Heart right ventricle (tissue), 16 donors: ENCODE measurements around the gene FAM47E. TPM values are rescaled to one million over a fixed set of nuclear protein-coding genes. Genes with fewer than 3 reads are reported as not detected.

Source experiments
- ATAC-seq, 8 donors: fragments of 200-7000 bp; cut with Tn5 transposase; one replicate each; pipeline ENCODE4 v1.9.1; 2020; ENCODE audit warnings: mild to moderate bottlenecking in 8 of 8, moderate library complexity in 8 of 8, moderate number of reproducible peaks in 1 of 8
- DNase-seq, 2 donors: peaks; one replicate each; pipeline ENCODE4 v3.0.0-alpha.2; 2020
- H3K27ac ChIP-seq, 10 donors: fragments of 200-600 bp; sonication (generic) in 2 of 10; one replicate each; pipeline versions ENCODE4 v1.5.0 to v1.8.0; 2020 to 2022; ENCODE audit warnings: mild to moderate bottlenecking in 3 of 10
- H3K27me3 ChIP-seq, 7 donors: fragments of 200-600 bp; one replicate each; pipeline ENCODE4 v1.8.0; 2021 to 2022; ENCODE audit warnings: mild to moderate bottlenecking in 2 of 7
- H3K36me3 ChIP-seq, 9 donors: fragments of 200-600 bp; sonication (generic) in 1 of 9; one replicate each; pipeline versions ENCODE4 v1.5.0 to v1.8.0; 2020 to 2022; ENCODE audit warnings: mild to moderate bottlenecking in 2 of 9
- H3K4me1 ChIP-seq, 9 donors: fragments of 200-600 bp; sonication (generic) in 1 of 9; one replicate each; pipeline versions ENCODE4 v1.5.0 to v1.8.0; 2020 to 2022; ENCODE audit warnings: mild to moderate bottlenecking in 4 of 9
- H3K4me3 ChIP-seq, 10 donors: fragments of 200-600 bp; sonication (generic) in 2 of 10; one replicate each; pipeline versions ENCODE4 v1.5.0 to v1.8.0; 2020 to 2022; ENCODE audit warnings: mild to moderate bottlenecking in 7 of 10, moderate library complexity in 2 of 10
- H3K9me3 ChIP-seq, 11 donors: fragments of 200-600 bp in 10 of 11; sonication (generic) in 2 of 11; one replicate each; pipeline versions ENCODE4 v1.5.0 to v1.8.0; 2013 to 2022; ENCODE audit warnings: mild to moderate bottlenecking in 2 of 11, control low read depth in 1 of 11, moderate library complexity in 1 of 11
- CTCF ChIP-seq, 9 donors: fragments of 200-600 bp; sonication (generic) in 2 of 9; IDR thresholded peaks; one replicate each; pipeline versions ENCODE4 v1.5.0 to v1.8.0; 2021 to 2022; ENCODE audit warnings: antibody characterized with exemption in 9 of 9, mild to moderate bottlenecking in 5 of 9, moderate library complexity in 1 of 9
- WGBS, 2 donors: extraction: QIAGEN DNeasy Blood & Tissue Kit; methylation state at CpG; one replicate each; pipeline ENCODE4 v1.1.7; 2013; ENCODE audit warnings: inconsistent platforms in 1 of 2; 5-methylcytosine and 5-hydroxymethylcytosine counted together
- intact Hi-C, 10 donors: fragments of 100-400 bp; cut with DNase I; formaldehyde crosslinking; loops; one replicate each; pipeline versions ENCODE4 v1.11.1 to v1.14.2; 2022
- polyA plus RNA-seq, 2 donors: library from polyadenylated mRNA; stranded (reverse); fragments of 200-250 nt; gene quantifications; one replicate each; pipeline ENCODE4 v1.2.3, GENCODE V29; 2013
- total RNA-seq, 10 donors: library from RNA; stranded (reverse); fragmentation: NEBNext Ultra II Directional in 3 of 10; extraction: Animal tissue kit (Norgen Biotek cat#: 25700) in 3 of 10; gene quantifications; one replicate each; pipeline versions ENCODE4 v1.2.1 to v1.2.4, GENCODE V29; 2021 to 2023
- donor health status: Arrhythmogenic right ventricular cardiomyopathy.
- donor health status: ischemic (EF 13 %, LVEDD 7.1; RV severe dilation, severe dysfunction).
- donor health status: healthy with polysubstance abuse.
- donor health status: DM: no; HTN: yes; CAD: no.
- donor health status: DM: no; HTN: no; CAD: no.
- donor health status: ischemic (EF 25% LVEDD 6.9; RV normal size, moderate dysfunction).
- donor health status: ischemic (EF 25% LVEDD 5.7; RV mildly dilated, moderate dysfunction).
- donor health status: healthy.
- donor health status: DM: yes; HTN: yes; CAD: no.
- donor health status: Ischemic cardiomyopathy.
- donor health status: ischemic (EF 35%, LVEDD 5.7; RV mildly dilated, moderate dysfunction).
- donor health status: nonischemic (EF 11% LVEDD 7.7; RV severe dilation, severe dysfunction).
- donor health status: DM: yes; HTN: yes; CAD: no.
- donor health status: PGD.
- donor health status: ischemic (EF 29% LVEDD 5.4; RV normal size, mild dysfunction).
- donor health status: nonischemic (EF 23%, LVEDD 6.1; RV moderate dilation, normal function).

FAM47E gene
- total and polyA plus RNA-seq, 12 donors = 0.68 to 6.3 (median 3.1) TPM

- Histone ChIP-seq H3K27ac (peak overlapping the region in 1 of 10 donors; percentile 19), H3K27me3 (no peaks in the 10 kb centered on the region), H3K9me3 (peaks cover 0 to 6% (median 0%) of the 10 kb centered on the region in 11 donors), H3K36me3 (no peaks in the 10 kb centered on the region), H3K4me3 (peak overlapping the region in 1 of 10 donors; percentile 48), H3K4me1 (peaks cover 0 to 5% (median 0%) of the 10 kb centered on the region in 9 donors)
- no peak for TF ChIP-seq CTCF (IDR thresholded peaks at IDR 0.05)
- DNase-seq (no peak), ATAC-seq (no peak)
- 94 to 95% methylated on average over 5 of the region's 5 CpGs for WGBS, 2 donors
- intact Hi-C loops = no loop called here
These were observed 16.9 kb upstream of the FAM47E start for GRCh38 chr4:76234679-76235044.

- WGBS, 2 donors = 94 to 95% methylated on average over 2 of the region's 2 CpGs
- Histone ChIP-seq H3K4me1 (peaks cover 0 to 5% (median 0%) of the 10 kb centered on the region in 9 donors), H3K36me3 (no peaks in the 10 kb centered on the region), H3K27ac (no peak overlapping the region), H3K4me3 (no peak overlapping the region), H3K9me3 (peaks cover 0 to 13% (median 7%) of the 10 kb centered on the region in 11 donors), H3K27me3 (no peaks in the 10 kb centered on the region)
- DNase-seq (no peak), ATAC-seq (no peak)
- intact Hi-C loops = no loop called here
- TF ChIP-seq CTCF (IDR thresholded peaks at IDR 0.05) = no peak
These were observed 16.1 kb upstream of the FAM47E start for GRCh38 chr4:76235407-76235806.

GRCh38 chr4:76235915-76236314 is 15.6 kb upstream of the FAM47E start:
- DNase-seq (no peak), ATAC-seq (no peak)
- no peak for TF ChIP-seq CTCF (IDR thresholded peaks at IDR 0.05)
- no peaks in the 10 kb centered on the region for H3K36me3 ChIP-seq
- intact Hi-C loops = no loop called here
- H3K9me3 ChIP-seq = peaks cover 0 to 18% (median 11%) of the 10 kb centered on the region in 11 donors
- H3K4me3 ChIP-seq = no peak overlapping the region
- 44 to 63% methylated on average over 1 of the region's 1 CpG for WGBS, 2 donors
- H3K4me1 ChIP-seq = peaks cover 0 to 5% (median 0%) of the 10 kb centered on the region in 9 donors
- no peaks in the 10 kb centered on the region for H3K27me3 ChIP-seq
- no peak overlapping the region for H3K27ac ChIP-seq

- Histone ChIP-seq H3K4me1 (peaks cover 0 to 5% (median 0%) of the 10 kb centered on the region in 9 donors), H3K9me3 (peaks cover 0 to 21% (median 11%) of the 10 kb centered on the region in 11 donors), H3K27ac (peak overlapping the region in 2 of 10 donors; percentile 4 to 61), H3K36me3 (no peaks in the 10 kb centered on the region), H3K4me3 (no peak overlapping the region), H3K27me3 (no peaks in the 10 kb centered on the region)
- DNase-seq (no peak), ATAC-seq (peak in 4 of 8 donors; percentile 28 to 93 (median 78))
- WGBS, 2 donors = 72 to 92% methylated on average over 4 of the region's 4 CpGs
- intact Hi-C loops = no loop called here
- TF ChIP-seq CTCF (IDR thresholded peaks at IDR 0.05) = no peak
These were observed 13.3 kb upstream of the FAM47E start for GRCh38 chr4:76238236-76238635.
